ENCODE measurements around the gene TK1. TPM values are rescaled to one million over a fixed set of nuclear protein-coding genes. Genes with fewer than 3 reads are reported as not detected.

Gene TK1
- total RNA-seq, 1 experiment from 2014 or later = 153 TPM

DNA sequence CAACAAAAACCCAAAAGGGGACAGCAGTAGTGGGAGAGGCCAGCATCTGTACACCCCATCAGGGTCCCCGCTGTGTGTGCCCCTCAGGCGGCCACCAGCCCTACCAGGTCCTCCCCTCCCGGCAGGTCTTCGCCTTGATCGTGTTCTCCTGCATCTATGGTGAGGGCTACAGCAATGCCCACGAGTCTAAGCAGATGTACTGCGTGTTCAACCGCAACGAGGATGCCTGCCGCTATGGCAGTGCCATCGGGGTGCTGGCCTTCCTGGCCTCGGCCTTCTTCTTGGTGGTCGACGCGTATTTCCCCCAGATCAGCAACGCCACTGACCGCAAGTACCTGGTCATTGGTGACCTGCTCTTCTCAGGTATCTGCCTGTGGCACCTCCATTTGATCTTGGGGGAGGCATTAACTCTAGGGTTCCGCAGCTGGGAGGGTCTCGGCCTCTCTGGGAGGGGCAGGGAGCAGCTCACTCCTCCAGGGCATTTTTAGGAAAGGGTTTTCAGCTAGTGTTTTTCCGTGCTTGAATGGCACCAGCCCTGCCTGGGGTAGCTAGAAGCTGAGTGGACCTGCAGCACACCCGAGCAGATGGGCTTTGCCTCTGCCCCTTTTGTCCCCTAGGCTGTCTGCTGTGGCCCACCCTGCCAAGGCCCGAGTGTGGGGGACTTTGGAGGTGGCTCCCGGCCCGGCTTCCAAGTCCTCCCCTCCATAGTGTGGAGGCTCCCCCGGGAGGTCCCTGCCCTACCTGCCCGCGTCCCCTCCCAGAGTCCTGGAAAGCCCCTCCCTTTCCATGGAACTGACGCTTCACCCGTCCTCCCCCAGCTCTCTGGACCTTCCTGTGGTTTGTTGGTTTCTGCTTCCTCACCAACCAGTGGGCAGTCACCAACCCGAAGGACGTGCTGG lies 15.9 kb downstream of the TK1 start:
- H3K4me3 ChIP-seq (ENCODE audit: low read depth in 2 of 2, low read length in 2 of 2) = no peak overlapping the region
- peaks cover 50% of the 10 kb centered on the region for H3K4me1 ChIP-seq (ENCODE audit: control insufficient read depth, insufficient read depth, low read length)
- no peaks in the 10 kb centered on the region; the same call in 1 of the 2 replicates for H3K36me3 ChIP-seq (ENCODE audit: control insufficient read depth, insufficient read depth, low read length)
- ATAC-seq = no peak
- H3K27me3 ChIP-seq (ENCODE audit: control insufficient read depth, insufficient read depth, low read length) = no peaks in the 10 kb centered on the region
- no peak for DNase-seq (ENCODE audit: low read depth, low spot score)
- CTCF ChIA-PET = interaction anchor here (0.7 to 1.1 kb wide), 2 partner anchors 44 to 80 kb away, joined by 3 read pairs; no protein-coding TSS in a partner anchor
- intact Hi-C loops (cut with micrococcal nuclease; ENCODE audit: unreplicated experiment) (no loop called here), in situ Hi-C loops (cut with HindIII; ENCODE audit: low pct_unique_long_range_greater_than_20kb, low sequenced_read_pairs) (no loop called here)
- no peak for TF ChIP-seq SIN3A (IDR thresholded peaks at IDR 0.05; ENCODE audit: borderline replicate concordance, insufficient read depth, low read depth, low read length)
- TF ChIP-seq CTCF (IDR thresholded peaks at IDR 0.05) = no peak
- no peak for TF ChIP-seq TCF7L2 (IDR thresholded peaks at IDR 0.05; ENCODE audit: low read depth, low read length)
- TF ChIP-seq POLR2AphosphoS5 (IDR thresholded peaks at IDR 0.05; ENCODE audit: low read depth, low read length) = 0 out of 2 replicates have a peak, but pooled peaks have one; percentile 15
- H3K27ac ChIP-seq (ENCODE audit: low read length) = peak overlapping the region; percentile 29; the same call in 1 of the 2 replicates
- H3K9me3 ChIP-seq (ENCODE audit: control insufficient read depth, insufficient read depth, low read depth, low read length) = no peaks in the 10 kb centered on the region
- BruUV-seq (replicated peaks) = no TSS peak
- POLR2A ChIA-PET = no interaction called here

DNA sequence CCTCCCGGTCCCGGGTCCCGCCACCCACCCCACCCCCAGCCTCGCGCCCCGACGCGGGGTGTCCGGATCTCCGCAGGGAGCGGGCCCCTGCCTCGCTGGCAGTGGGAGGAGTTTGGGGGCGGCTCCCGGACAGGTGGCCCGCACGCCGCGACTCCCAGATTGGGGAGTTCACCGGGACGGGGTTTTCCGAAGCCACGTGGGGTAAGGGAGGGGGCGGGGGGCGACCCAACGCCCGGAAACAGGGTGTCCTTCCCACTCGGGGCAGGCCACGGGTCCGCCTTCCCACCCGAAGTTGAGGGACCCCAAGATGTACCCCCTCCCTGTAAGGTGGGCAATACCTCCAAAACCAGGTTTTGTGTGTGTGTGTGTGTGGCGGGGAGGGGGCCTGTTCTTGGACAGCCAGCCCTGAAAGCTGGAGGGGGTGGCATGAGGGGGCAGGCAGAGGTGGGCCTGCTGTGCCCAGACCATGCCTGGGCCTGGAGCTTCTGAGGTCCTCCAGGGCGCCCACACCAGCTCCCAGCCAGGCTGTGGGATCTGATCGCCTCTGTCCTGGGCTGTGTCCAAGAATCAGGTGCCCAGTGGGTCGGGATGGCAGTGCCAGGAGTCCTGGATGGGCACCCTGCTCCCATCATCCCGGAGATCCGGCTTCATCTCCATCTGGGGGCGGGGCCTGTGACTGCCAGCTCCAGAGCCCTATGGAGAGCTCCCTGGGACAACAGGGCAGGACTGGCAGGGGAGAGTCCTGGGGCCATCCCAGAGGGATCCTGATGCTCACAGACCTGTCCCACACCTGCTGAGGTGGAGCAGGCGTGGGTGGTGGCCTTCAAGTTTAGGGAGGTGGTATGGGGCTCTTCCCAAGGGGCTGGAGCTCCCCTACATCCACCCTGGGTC lies 17.7 kb downstream of the TK1 start:
- ChIA-PET POLR2A (interaction anchor here (0.6 to 1.2 kb wide), 3 partner anchors 20 to 261 kb away, joined by 3 to 7 read pairs (median 4); no protein-coding TSS in a partner anchor), CTCF (interaction anchor here (0.6 to 1.5 kb wide), 5 partner anchors 29 to 246 kb away, joined by 4 to 5 read pairs (median 4); no protein-coding TSS in a partner anchor)
- Histone ChIP-seq H3K4me3 (ENCODE audit: low read depth in 2 of 2, low read length in 2 of 2) (peak overlapping the region; percentile 48 to 69), H3K27me3 (ENCODE audit: control insufficient read depth, insufficient read depth, low read length) (no peaks in the 10 kb centered on the region), H3K36me3 (ENCODE audit: control insufficient read depth, insufficient read depth, low read length) (no peaks in the 10 kb centered on the region; the same call in 1 of the 2 replicates), H3K4me1 (ENCODE audit: control insufficient read depth, insufficient read depth, low read length) (peaks cover 36% of the 10 kb centered on the region), H3K27ac (ENCODE audit: low read length) (peak overlapping the region; percentile 69), H3K9me3 (ENCODE audit: control insufficient read depth, insufficient read depth, low read depth, low read length) (no peaks in the 10 kb centered on the region)
- intact Hi-C loops (cut with micrococcal nuclease; ENCODE audit: unreplicated experiment) = no loop called here
- TF ChIP-seq TCF7L2 (IDR thresholded peaks at IDR 0.05; ENCODE audit: low read depth, low read length) (no peak), POLR2AphosphoS5 (IDR thresholded peaks at IDR 0.05; ENCODE audit: low read depth, low read length) (peak; percentile 23)
- peak; percentile 72 for ATAC-seq
- DNase-seq (ENCODE audit: low read depth, low spot score) = no peak
- no TSS peak for BruUV-seq (replicated peaks)
- in situ Hi-C loops (cut with HindIII; ENCODE audit: low pct_unique_long_range_greater_than_20kb, low sequenced_read_pairs) = no loop called here

GRCh38 chr17:78168242-78168902 lies 18.5 kb downstream of the TK1 start, which contains the start of gene SYNGR2:
Gene SYNGR2 (plus strand): TSS chr17:78168581. CDS start chr17:78168617, 36 bp downstream.
- Histone ChIP-seq H3K9me3 (ENCODE audit: control insufficient read depth, insufficient read depth, low read depth, low read length) (no peaks in the 10 kb centered on the region), H3K4me1 (ENCODE audit: control insufficient read depth, insufficient read depth, low read length) (peaks cover 32% of the 10 kb centered on the region), H3K4me3 (ENCODE audit: low read depth in 2 of 2, low read length in 2 of 2) (peak within 1 kb of the TSS; percentile 48 to 69), H3K27me3 (ENCODE audit: control insufficient read depth, insufficient read depth, low read length) (no peaks in the 10 kb centered on the region), H3K36me3 (ENCODE audit: control insufficient read depth, insufficient read depth, low read length) (no peaks in the 10 kb centered on the region; the same call in 1 of the 2 replicates), H3K27ac (ENCODE audit: low read length) (peak within 1 kb of the TSS; percentile 69)
- TF ChIP-seq SIN3A (IDR thresholded peaks at IDR 0.05; ENCODE audit: borderline replicate concordance, insufficient read depth, low read depth, low read length) = peak; percentile 62; the same call in 1 of the 2 replicates
- TF ChIP-seq CTCF (IDR thresholded peaks at IDR 0.05) = no peak
- TF ChIP-seq POLR2AphosphoS5 (IDR thresholded peaks at IDR 0.05; ENCODE audit: low read depth, low read length) = peak; percentile 53; the same call in 1 of the 2 replicates
- TF ChIP-seq TCF7L2 (IDR thresholded peaks at IDR 0.05; ENCODE audit: low read depth, low read length) = no peak
- ChIA-PET POLR2A (no interaction called here), CTCF (interaction anchor here (0.6 kb wide), 1 partner anchor 246 kb away, joined by 5 read pairs; no protein-coding TSS in a partner anchor)
- ATAC-seq (peak; percentile 82), DNase-seq (ENCODE audit: low read depth, low spot score) (no peak)
- in situ Hi-C loops (cut with HindIII; ENCODE audit: low pct_unique_long_range_greater_than_20kb, low sequenced_read_pairs) (no loop called here), intact Hi-C loops (cut with micrococcal nuclease; ENCODE audit: unreplicated experiment) (no loop called here)
- no TSS peak for BruUV-seq (replicated peaks)
